Prostate gland (tissue), 2 donors: ENCODE measurements around the gene NRCAM. TPM values are rescaled to one million over a fixed set of nuclear protein-coding genes. Genes with fewer than 3 reads are reported as not detected.

Source experiments
- DNase-seq: peaks from one replicate; pipeline ENCODE4 v3.0.0-alpha.2; 2019; ENCODE audit warnings: low spot score
- H3K27ac ChIP-seq, 2 donors: fragments of 200-600 bp; sonication (generic); 2 replicates each; pipeline ENCODE4 v1.5.1; 2017 to 2019
- H3K27me3 ChIP-seq: fragments of 200-600 bp; sonication (generic); replicated peaks from 2 replicates; pipeline ENCODE4 v1.5.1; 2019; ENCODE audit not compliant: insufficient read depth
- H3K36me3 ChIP-seq, 2 donors: fragments of 200-600 bp; sonication (generic); 1 replicate in 1 of 2; 2 replicates in 1 of 2; pipeline versions ENCODE4 v1.5.1 to v1.8.1; 2017 to 2019
- H3K4me1 ChIP-seq: fragments of 200-600 bp; sonication (generic); replicated peaks from 2 replicates; pipeline ENCODE4 v1.5.1; 2019
- H3K4me3 ChIP-seq, 2 donors: fragments of 200-600 bp; sonication (generic); 2 replicates each; pipeline ENCODE4 v1.5.1; 2017 to 2019
- H3K9me3 ChIP-seq: fragments of 200-600 bp; sonication (generic); 2 replicates; pipeline ENCODE4 v1.5.1; 2017
- POLR2A ChIP-seq: fragments of 450-650 bp; IDR thresholded peaks from one replicate; pipeline ENCODE4 v1.6.1; 2016; ENCODE audit warnings: antibody characterized with exemption, mild to moderate bottlenecking
- POLR2AphosphoS5 ChIP-seq: sonication (generic); formaldehyde crosslinking; IDR thresholded peaks from one replicate; pipeline ENCODE4 v1.6.1; 2017; ENCODE audit warnings: antibody characterized with exemption
- WGBS: methylation state at CpG from one replicate; pipeline ENCODE4 v1.1.5; 2018; 5-methylcytosine and 5-hydroxymethylcytosine counted together
- intact Hi-C: fragments of 100-400 bp; cut with DNase I; formaldehyde crosslinking; loops from one replicate; pipeline ENCODE4 v1.14.2; 2022
- total RNA-seq, 2 donors: library from RNA; depleted of rRNA; stranded (reverse); fragments of >200 nt; gene quantifications; one replicate each; pipeline ENCODE4 v1.1.0, GENCODE V29; 2016
- TF ChIP-seq, protein P1 (sequence below), 4 experiments: fragments of 200-600 bp in 2 of 4; fragments of 450-650 bp in 2 of 4; sonication (generic) in 2 of 4; IDR thresholded peaks; 1 replicate in 3 of 4; 2 replicates in 1 of 4; pipeline ENCODE4 v1.5.1; 2016 to 2019; ENCODE audit warnings: antibody characterized with exemption in 4 of 4, mild to moderate bottlenecking in 2 of 4, moderate library complexity in 2 of 4

The NRCAM gene
- total RNA-seq, 2 donors from 2014 or later = 1.1 to 3.1 TPM

DNA sequence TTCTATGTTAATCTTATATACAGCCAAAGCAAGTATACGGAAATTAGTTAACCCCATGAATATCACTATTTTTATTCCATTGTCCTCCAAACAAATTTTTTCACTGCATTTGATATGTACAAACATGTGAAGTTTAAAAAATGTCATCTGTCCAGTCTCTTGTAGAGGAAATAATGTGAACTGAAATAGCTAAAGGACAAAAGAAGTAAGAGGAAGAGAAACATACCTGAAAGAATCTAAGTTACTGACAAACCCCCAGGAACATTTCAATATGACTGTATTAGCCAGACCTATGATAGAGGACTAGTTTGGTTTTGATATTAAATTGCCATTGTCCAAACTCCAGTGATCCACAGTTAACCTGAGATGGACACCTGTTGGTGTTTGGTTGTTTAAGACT, 80.6 kb downstream of the NRCAM start:
- Histone ChIP-seq H3K4me1 (no peaks in the 10 kb centered on the region), H3K4me3 (no peak overlapping the region), H3K36me3 (no peaks in the 10 kb centered on the region), H3K9me3 (no peaks in the 10 kb centered on the region), H3K27ac (no peak overlapping the region), H3K27me3 (no peaks in the 10 kb centered on the region)
- no peak for DNase-seq
- WGBS = 95% methylated on average over 1 of the region's 1 CpG
- intact Hi-C loops = no loop called here
- TF ChIP-seq POLR2A (no peak), POLR2AphosphoS5 (no peak)
- TF ChIP-seq, protein P1, sequence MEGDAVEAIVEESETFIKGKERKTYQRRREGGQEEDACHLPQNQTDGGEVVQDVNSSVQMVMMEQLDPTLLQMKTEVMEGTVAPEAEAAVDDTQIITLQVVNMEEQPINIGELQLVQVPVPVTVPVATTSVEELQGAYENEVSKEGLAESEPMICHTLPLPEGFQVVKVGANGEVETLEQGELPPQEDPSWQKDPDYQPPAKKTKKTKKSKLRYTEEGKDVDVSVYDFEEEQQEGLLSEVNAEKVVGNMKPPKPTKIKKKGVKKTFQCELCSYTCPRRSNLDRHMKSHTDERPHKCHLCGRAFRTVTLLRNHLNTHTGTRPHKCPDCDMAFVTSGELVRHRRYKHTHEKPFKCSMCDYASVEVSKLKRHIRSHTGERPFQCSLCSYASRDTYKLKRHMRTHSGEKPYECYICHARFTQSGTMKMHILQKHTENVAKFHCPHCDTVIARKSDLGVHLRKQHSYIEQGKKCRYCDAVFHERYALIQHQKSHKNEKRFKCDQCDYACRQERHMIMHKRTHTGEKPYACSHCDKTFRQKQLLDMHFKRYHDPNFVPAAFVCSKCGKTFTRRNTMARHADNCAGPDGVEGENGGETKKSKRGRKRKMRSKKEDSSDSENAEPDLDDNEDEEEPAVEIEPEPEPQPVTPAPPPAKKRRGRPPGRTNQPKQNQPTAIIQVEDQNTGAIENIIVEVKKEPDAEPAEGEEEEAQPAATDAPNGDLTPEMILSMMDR (IDR thresholded peaks at IDR 0.05) = no peak

DNA sequence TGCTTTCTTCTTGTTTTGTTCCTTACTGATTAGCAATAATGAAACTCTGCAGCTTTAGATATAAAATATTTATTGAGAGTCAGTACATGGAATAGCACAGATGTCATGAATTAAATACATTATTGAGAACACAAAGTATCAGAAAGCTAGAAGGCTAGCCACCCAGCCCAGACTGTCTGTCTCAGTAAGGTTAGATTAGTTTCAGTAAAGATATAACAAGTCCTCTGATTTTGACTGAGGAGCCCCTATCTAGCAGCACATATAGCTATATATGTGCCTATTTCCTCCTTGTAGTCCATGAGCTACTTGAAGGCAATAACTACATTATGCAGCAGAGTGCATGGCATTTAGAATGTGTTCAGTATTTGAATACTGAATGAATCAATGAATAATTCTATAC, 81.3 kb downstream of the NRCAM start:
- Histone ChIP-seq H3K9me3 (no peaks in the 10 kb centered on the region), H3K4me3 (no peak overlapping the region), H3K36me3 (no peaks in the 10 kb centered on the region), H3K4me1 (no peaks in the 10 kb centered on the region), H3K27ac (no peak overlapping the region), H3K27me3 (no peaks in the 10 kb centered on the region)
- intact Hi-C loops = no loop called here
- DNase-seq = no peak
- TF ChIP-seq POLR2A (no peak), POLR2AphosphoS5 (no peak)
- TF ChIP-seq, protein P1 (IDR thresholded peaks at IDR 0.05) = no peak

DNA sequence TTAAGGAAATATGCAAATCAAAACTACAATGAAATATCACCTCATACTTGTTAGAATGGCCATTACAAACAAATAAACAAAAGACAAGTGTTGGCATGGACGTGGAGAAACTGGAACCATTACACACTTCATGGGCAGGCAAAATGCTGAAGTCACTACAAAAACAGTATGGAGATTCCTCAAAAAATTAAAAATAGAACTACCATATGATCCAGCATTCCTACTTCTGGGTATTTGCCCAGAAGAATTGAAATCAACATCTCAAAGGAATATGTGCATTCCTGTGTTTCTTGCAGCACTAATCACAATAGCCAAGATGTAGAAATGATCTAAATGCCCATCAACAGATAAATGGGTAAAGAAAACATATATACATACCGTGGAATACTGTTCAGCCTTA, 83.6 kb downstream of the NRCAM start:
- intact Hi-C loops = no loop called here
- TF ChIP-seq POLR2AphosphoS5 (no peak), POLR2A (no peak)
- TF ChIP-seq, protein P1 (IDR thresholded peaks at IDR 0.05) = no peak
- no peaks in the 10 kb centered on the region for H3K4me1 ChIP-seq
- H3K27me3 ChIP-seq = no peaks in the 10 kb centered on the region
- no peak overlapping the region for H3K4me3 ChIP-seq
- WGBS = 87% methylated on average over 2 of the region's 2 CpGs
- no peaks in the 10 kb centered on the region for H3K9me3 ChIP-seq
- DNase-seq = no peak
- no peaks in the 10 kb centered on the region for H3K36me3 ChIP-seq
- H3K27ac ChIP-seq = no peak overlapping the region

DNA sequence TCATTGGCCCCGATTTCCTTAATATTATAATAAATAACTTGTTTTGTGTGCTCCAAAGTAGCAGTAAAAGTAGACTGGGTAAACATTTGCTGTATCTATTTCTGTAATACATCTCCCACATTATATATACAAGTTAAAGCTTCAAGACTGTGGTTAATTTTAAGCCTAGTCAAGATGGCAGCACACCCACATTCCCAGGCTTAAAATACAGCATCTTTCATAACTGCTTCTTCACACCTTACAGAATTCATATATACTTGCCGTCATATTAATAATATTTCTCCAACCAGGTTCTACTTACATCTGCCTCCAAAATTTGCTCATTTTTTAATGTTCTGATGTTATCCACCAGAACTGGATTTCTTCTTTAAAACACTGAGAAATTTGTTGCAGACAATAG, 85.6 kb downstream of the NRCAM start:
- H3K9me3 ChIP-seq = no peaks in the 10 kb centered on the region
- no peaks in the 10 kb centered on the region for H3K27me3 ChIP-seq
- TF ChIP-seq, protein P1 (IDR thresholded peaks at IDR 0.05) = no peak
- no peak for TF ChIP-seq POLR2A
- no peak for TF ChIP-seq POLR2AphosphoS5
- no peak overlapping the region for H3K4me3 ChIP-seq
- WGBS = 90% methylated on average over 2 of the region's 2 CpGs
- intact Hi-C loops = no loop called here
- no peaks in the 10 kb centered on the region for H3K36me3 ChIP-seq
- H3K4me1 ChIP-seq = no peaks in the 10 kb centered on the region
- no peak for DNase-seq
- H3K27ac ChIP-seq = no peak overlapping the region

DNA sequence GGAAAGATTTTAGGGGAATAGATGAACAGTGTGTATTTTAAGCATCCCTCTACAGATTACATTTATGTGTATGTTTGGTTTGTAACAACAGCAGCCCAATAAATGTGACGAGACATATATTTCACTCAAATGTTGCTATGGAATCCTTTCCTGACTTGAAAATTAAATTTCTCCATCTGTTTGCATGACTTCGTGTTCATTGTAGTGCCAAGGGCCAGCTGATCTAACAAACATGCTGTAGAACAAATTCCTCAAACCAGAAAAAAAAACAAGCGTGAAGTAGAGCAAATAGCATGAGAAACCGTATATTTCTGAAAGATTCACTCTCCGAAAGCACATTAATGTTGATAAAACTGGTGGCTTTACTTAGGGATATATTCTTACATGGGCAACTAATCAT, 87.8 kb downstream of the NRCAM start:
- DNase-seq = no peak
- no peaks in the 10 kb centered on the region for H3K9me3 ChIP-seq
- no peaks in the 10 kb centered on the region for H3K36me3 ChIP-seq
- H3K27me3 ChIP-seq = no peaks in the 10 kb centered on the region
- 51% methylated on average over 5 of the region's 5 CpGs for WGBS
- TF ChIP-seq POLR2AphosphoS5 = no peak
- TF ChIP-seq, protein P1 (IDR thresholded peaks at IDR 0.05) = no peak
- TF ChIP-seq POLR2A = no peak
- no peak overlapping the region for H3K4me3 ChIP-seq
- no peaks in the 10 kb centered on the region for H3K4me1 ChIP-seq
- intact Hi-C loops = no loop called here
- H3K27ac ChIP-seq = no peak overlapping the region
